ENCODE data around the gene SLC30A3.
A peak's percentile ranks its signal among the peaks of the same experiment; 100 is the strongest.
"Not testable (repeated sequence)": the region's sequence is repeated elsewhere in the genome, so short reads cannot be mapped to it uniquely, and the experiment has no call there.

Gene SLC30A3, protein sequence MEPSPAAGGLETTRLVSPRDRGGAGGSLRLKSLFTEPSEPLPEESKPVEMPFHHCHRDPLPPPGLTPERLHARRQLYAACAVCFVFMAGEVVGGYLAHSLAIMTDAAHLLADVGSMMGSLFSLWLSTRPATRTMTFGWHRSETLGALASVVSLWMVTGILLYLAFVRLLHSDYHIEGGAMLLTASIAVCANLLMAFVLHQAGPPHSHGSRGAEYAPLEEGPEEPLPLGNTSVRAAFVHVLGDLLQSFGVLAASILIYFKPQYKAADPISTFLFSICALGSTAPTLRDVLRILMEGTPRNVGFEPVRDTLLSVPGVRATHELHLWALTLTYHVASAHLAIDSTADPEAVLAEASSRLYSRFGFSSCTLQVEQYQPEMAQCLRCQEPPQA

DNA sequence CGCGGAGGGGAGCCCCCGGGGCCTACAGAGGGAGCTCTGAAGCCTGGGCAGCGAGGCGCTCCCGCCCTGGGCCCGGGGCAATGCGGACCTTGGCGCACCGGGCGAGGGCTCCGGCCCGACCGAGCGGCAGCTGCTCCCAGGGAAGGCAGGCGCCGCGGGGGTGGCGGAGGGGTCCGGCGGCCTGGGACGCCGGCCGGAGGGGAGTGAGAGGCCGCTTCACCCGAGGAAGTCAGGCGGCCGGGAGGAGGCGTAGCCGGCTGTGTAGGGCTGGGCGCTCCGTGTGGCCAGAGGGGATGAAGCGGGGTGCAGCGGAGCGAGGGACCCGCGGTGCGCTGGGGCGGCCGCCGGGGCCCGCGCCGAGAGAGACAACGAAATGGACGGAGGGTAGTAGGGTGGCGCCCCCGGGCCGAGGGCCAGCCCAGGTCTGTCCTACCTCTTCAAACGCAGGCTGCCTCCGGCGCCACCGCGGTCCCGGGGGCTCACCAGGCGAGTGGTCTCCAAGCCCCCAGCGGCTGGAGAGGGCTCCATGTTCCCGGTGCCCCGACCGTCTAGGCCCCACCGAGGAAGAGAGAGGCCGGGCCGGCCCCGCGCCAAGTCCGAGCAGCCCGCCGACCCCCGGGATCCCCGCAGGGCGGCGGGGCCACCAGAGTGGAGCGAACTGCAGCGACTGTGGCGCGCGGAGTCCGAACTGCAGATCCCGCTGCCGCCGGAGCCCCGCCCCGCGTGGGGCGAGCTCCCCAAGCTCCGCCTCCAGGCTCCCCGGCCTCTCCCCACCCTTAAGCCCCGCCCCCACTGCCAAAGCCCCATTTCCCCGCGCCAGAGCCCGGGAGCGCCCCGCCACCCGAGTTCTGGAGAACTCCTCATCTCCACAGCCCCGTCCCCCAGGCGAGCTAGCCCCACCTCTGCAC is at the start of gene SLC30A3:
SLC30A3 (minus strand) TSS at position 669 of the 908 bp plus-strand sequence; CDS start at position 528, 141 bp downstream.
- peak; percentile 51 for DNase-seq

DNA sequence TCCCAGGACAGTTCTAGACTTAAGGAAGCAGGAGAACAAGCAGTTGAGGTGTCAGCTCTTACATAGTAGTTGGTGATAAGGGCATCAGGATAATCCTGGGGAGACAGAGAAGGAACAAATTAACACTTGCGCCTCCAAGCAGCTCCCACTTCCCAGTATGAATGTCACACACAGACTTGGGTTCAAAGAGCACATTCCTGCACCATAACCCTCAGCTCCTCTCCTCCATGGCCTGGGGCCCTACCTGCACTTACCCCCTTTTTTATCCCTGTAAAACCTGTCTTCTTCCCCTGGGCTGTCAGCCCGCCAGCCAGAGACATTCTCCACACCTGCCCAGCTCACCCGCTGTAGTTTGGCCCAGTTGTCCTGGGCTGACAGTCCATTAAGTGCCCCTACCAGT is 49.3 kb upstream of the SLC30A3 start:
- DNase-seq, result no peak

DNA sequence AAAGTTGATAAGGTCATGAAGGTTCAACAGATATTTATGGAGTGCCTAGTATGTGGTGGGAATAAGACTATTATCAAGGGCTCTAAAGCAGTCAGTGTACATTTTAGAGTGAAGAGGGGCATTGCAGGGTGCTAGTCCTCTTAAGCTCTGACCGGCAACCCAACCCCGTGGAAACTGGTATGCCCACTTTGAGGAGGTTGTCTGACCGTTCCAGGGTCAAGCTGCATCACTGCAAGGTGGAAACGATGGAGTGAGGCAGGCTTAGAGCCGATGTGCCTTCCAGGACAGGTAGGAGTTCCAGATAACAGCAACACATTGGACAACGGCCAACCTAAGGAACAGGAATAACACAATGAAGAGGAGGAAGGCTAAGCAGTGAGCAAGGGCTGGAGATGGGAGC is 46.8 kb upstream of the SLC30A3 start:
- no peak for DNase-seq

DNA sequence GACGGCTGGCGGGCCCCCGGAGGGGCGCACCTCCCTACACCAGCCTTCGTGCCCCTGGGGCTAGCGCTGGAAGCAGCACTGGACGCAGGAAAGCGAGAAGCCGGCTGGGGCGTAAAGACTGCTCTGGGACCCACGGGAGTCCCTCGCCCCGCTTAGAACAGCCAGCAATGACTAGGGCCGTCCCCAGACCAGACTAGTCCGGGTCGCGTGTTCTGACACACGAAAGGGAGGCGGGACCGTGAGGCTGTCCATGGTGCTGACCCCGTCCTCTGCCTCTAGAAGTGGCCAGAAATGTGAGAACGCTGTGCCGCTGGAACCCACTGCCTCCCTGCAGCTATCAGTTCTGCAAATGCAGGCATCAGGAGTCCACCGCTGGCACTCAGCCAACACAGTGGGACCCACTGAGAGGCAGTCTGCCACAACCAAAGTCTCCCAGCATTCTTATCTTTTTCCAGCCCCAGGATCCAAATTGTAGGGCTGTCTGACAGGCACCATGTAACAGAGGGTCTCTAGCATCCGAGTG is 45.6 kb upstream of the SLC30A3 start, which contains the start of gene UCN:
UCN (minus strand) TSS at position 87 of the 523 bp plus-strand sequence. CDS start 550 bp downstream, outside the sequence.
- DNase-seq, result no peak

DNA sequence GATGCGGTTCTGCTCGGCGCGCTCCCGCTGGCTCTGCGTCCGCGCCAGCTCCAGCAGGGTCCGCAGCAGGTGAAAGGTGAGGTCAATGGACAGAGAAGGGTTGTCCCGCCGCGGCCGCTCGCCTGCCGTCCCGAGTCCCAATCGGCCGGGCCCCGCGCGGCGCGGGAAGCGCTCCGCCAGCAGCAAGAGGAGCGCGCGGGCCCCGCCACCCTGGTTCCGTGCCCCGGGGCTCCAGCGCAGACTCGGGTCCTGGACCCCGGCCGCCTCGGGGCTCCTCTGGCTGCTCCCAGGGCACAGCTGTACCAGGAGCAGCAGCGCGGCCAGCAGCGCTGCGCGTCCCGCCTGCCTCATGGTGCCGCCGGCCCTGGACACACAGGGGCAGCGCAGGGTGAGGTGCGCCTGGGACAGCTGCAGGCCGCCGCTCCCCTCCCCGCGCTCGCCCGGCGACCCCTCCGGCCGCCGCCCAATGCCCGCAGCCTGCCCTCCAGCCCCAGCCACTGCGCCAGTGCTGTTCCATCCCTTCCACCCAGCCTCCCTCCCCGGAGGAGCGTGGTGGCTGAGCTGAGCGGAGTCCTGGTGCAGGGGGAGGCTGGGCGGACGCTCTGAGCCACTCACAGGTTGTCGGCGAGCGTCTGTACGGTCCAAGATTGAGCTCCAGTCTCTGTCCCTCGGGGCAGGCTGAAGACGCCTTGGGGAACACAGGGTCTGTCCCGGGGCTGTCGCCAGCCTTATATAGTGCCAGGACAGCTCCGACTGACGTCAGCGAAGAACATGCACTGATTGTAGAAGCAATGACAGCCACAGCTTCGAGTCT is 44.9 kb upstream of the SLC30A3 start:
- no peak for DNase-seq

DNA sequence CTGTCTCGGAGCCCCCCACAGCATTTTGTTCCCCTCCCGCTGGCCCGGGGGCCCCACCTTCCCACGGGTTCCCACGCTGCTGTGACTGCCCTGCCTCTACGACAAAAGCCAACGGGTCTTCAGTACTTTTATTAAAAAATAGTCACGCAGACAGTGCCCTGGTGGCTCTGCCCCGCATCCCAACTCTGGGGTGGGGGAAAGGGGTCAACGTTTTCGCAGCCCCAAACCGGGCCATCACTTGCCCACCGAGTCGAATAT is 44.4 kb upstream of the SLC30A3 start:
- no peak for DNase-seq

DNA sequence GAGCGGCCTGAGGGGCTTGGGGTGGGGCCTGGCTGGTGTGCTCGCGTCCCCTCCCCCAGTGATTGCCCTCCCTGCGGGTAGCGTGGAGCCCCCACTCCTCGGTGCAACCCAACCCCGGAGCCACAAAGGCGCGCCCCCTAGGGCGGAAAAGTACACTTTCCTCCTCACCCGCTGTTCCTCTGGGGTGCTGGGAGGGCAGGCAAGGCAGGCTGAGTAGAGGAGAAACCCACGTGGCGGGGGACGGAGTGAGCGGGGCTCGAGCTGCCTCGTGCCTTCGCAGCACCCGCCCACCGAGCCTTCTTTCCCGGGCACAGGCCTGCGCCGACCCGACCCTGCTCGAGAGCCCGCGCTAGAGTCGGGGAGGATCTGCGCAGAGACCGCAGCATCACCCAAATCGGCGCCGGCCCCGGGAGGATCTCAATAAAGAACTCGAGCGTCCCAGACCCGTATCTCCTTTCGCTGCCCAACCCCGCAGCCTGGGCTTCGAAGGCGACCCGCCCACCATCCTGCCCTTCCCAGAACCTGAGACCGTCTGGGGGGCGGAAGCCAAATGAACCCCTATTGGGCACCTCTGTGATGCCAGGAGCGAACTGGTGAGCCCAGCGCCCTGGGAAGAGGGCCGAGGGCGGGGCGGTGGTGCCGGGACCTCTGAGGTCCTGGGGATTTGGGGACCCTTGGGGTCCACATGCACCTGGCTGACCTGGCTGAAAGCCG is 43.9 kb upstream of the SLC30A3 start:
- DNase-seq, result no peak

DNA sequence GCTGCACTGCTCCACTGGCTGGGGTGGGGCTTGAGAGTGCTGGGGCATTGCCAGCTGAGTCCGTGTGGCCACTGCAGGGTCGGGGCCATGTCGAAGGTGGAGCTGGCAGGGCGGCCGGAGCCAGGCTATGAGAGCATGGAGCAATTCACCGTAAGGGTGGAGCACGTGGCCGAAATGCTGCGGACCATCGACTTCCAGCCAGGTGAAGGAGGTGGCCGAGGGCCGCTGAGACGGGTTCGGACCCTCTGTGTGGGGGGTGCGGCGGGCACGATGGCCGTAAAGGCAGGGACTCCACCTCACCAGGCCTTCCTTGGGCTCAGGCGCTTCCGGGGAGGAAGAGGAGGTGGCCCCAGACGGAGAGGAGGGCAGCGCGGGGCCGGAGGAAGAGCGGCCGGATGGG is 43.3 kb upstream of the SLC30A3 start:
- no peak for DNase-seq

DNA sequence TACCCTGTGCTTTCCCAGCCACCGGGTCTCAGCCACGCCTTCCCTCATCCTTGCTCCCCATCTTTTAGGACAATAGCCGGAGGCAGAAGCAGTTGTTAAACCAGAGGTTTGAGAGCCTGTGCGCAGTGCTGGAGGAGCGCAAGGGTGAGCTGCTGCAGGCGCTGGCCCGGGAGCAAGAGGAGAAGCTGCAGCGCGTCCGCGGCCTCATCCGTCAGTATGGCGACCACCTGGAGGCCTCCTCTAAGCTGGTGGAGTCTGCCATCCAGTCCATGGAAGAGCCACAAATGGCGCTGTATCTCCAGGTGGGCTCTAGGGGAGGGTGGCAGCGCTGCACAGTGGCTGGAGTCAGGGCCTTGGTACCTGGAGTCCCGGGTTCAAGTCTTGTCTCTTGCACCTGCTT is 42.7 kb upstream of the SLC30A3 start:
- DNase-seq, result no peak

DNA sequence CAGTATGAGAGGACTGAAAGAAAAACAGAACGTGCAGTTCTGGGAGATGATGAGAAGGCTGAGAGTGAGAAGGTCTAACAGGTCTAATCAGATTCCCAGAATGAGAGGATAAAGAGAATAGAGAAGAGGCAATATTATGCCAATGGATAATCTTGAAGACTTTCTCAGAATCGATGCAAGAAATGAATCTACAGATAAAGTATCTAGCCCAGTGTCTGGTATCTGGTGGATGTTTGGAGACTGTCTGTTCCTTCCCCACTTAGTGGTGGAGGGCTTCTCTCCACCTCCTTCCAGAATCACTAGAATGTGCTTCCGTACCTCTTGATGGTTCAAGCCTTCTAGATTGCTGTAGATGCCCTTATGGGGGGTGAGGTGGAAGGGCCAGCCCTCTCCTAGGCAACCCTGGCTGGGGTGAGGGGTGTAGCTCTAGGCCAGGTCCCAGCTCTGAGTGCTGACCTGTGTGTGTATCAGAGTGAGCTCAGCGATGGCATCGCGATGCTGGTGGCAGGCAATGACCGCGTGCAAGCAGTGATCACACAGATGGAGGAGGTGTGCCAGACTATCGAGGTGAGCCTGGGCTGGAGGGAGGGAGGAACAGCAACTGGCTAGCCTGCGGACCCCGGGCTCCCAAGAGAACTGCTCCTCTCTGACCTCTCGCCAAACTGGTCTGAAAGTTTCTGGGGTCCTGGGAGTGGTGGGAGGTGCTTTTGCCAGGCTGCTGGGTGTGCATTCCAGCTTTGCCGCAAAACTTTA is 41.8 kb upstream of the SLC30A3 start:
- no peak for DNase-seq

DNA sequence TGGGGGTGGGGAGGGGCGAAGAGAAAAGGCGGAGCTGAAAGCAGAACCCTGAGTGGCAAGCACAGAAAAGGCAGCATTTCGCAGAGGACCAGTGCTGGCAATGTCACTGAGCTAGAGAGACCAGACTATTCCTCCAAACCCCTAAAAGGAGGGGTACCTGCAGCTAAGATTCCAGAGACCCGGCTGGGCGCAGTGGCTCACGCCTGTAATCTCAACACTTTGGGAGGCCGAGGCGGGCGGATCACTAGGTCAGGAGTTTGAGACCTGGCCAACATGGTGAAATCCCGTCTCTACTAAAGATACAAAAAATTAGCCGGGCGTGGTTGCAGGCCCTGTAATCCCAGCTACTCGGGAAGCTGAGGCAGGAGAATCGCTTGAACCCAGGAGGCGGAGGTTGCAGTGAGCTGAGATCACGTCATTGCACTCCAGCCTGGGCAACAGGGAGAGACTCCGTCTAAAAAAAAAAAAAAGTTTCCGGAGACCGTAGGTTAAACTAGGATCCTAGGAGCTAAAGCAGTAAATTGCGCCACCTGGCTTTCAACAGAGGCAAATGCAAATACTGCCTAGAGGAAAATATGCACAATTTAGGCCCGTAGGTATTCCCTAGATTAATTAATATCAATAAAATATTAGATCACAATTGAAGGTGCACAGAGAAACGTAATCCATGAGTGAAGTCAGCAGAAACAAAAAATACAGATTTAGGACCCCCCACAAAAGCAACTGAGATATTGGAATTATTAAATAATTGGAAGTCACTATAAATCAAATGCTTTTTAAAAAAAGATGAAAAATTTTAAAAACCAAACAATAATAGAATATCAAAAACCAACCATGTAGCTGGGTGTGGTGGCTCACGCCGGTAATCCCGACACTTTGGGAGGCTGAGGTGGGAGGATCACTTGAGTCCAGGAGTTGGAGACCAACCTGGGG is 40.5 kb upstream of the SLC30A3 start:
- peak; percentile 76 for DNase-seq

DNA sequence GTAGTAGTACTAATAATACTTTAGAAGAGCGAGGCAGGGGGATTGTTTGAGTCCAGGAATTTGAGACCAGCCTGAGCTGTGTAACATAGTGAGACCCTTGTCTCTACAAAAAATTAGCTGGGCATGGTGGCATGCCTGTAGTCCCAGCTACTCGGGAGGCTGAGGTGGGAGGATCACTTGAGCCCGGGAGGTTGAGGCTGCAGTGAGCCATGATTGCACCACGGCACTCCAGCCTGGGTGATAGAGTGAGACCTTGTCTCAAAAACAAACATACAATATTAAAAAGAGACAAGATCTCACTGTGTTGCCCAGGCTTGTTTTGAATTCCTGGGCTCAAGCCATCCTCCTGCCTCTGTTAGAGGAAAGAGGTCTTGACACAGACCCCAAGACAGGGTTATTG is 37.8 kb upstream of the SLC30A3 start:
- not testable (repeated sequence) for DNase-seq

DNA sequence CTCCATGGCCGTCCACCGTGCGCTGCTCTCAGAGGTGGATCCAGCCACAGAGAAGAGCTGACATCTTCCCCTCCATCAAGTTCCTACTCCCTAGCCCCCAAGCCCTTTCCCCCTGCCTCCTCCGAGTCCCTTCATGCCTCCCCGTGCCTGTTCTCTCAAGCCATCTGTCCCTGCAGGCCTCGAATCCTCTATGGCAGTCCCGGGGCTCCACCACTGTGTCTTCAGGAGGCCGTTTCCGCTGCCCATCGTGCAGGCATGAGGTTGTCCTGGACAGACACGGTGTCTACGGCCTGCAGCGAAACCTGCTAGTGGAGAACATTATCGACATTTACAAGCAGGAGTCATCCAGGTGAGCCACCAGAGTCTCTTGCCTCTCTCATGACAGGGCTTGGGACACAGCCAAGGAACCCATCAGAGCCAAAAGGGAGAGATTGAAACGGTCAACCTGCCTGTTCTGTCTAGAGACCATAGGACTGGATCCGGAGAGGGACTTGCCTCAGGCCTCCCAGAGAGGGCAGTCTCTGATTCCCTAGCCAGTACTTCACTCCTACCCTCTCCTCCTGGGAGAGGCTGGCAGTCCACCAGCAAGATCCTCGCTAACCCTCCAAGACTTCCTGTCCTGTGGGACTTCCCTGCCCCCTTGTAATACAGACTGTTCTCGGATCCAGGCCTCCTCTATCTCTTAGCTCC is 35.7 kb upstream of the SLC30A3 start:
- no peak for DNase-seq

DNA sequence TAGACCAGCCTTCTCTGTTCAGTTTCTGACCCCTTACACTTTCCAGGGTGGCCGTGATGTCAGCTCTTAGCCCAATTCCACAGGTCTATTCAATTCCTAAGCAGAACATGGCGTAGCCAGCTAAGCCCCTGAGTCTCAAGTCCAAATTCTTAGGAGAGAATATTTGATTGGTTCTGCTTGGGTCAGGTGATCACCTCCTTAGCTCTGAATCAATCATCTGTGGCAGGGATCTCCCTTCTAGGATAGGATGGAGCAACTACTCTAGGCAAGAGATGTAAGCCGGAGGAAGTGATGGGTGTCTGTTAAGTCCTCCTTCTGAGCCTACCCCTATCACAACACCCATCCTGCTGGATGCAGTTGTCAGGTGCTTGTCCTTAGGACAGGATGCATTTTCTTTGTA is 34.3 kb upstream of the SLC30A3 start:
- no peak for DNase-seq

DNA sequence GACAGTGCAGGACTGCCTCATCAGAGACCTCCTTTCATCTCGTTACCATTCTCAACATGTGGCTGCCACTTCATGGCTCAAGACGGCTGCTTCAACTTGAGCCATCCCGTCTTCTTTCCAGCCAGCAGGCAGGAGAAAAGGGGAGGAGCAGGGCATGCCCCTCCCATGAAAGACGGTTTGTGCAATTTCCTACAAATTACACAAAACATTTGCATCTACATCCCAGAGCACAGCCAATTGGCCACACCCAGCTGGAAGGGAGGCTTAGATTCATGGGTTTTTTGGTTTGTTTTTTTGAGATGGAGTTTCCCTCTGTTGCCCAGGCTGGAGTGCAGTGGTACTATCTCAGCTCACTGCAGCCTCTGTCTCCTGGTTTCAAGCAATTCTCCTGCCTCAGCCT is 33.6 kb upstream of the SLC30A3 start:
- no peak for DNase-seq

DNA sequence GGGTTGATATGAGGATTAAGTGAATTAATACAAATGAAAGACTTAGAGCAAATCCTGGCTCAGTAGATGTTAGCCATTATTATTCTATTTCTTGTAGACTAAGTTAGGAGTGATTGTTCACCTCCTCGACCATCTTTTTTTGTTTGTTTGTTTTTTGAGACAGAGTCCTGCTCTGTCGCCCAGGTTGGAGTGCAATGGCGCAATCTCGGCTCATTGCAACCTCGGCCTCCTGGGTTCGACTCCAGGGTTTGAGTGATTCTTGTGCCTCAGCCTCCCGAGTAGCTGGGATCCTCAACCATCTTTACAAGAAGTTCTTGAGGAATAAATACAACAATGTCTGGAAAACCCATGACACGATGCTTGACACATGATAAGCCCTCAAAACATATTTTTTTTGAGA is 32.1 kb upstream of the SLC30A3 start:
- DNase-seq, result no peak

DNA sequence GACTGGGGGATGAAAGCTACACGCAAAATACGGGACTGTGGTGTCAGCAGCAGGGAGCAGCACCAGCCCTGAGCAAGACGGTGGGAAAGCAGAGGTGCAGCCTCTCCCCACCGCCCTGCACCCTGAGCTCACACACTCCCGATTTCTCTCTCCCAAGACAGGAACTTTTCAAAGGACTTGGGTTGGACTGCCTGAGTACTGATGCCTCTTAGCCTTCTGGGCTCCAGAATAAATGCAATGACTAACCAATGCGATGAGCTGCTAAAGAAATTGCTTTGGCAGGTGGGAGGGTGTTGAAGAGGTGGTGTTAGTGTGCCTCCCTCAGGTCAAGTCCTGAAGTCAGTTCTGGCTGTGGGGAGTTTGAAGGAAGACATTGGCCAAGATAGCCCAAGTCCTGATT is 29.0 kb upstream of the SLC30A3 start:
- no peak for DNase-seq

DNA sequence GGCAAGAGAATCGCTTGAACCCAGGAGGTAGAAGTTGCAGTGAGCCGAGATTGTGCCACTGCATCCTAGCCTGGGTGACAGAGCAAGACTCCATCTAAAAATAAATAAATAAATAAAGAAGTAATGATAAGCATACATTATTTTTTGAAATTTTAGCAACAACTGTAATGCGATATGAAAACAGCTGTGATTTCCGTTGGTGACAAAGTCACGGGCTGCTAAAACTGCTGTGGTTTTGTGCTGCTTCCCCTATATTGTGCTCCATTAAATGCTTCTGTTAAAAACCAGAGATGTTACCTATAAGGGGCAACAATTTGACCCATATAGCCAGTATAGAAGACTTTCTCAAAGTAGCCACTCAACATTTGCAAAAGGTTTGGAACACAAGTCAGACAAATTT is 27.7 kb upstream of the SLC30A3 start:
- no peak for DNase-seq

DNA sequence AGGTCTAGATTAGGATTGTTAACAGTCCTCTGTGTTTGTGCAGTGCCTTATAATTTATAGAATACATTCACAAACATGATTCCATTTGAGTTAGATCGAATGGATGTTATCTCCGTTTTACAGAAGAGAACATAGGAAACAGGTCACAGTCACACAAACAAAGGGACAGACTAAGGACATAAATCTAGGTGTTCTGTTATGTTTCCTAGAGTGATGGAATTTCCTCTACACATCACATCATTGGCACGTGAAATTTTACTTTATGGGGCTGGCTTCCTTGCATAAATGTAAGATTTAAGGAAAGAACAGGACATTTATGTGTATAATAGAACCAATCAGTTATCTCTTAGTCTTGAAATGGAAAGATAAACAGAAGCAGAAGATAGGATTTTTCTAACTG is 25.8 kb upstream of the SLC30A3 start:
- DNase-seq, result no peak

DNA sequence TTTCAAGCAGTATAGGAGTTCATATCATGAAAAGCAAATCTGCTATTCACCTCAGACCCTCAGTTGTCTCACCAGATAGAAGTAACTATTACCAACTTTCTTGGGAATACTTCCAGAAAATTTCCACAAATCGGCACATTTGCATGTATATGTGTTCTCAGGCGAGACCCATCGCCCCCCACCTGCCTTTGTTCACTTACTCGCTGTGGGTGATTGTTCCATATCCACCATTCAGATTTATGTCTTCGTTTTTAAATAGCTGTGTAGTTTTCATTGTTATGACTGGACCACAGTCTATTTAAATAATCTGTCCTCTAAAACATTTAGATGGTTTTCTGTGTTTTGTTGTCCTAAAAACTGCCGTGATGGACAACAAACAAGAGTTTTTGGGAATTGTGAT is 22.6 kb upstream of the SLC30A3 start:
- no peak for DNase-seq

Data from HCEC 1CT (cell line).